Neutrophil (primary cell): ENCODE measurements around the gene CLEC14A.

Experiments used
- H3K27ac ChIP-seq: fragments of 200-600 bp; sonication (generic); 2 replicates; pipeline ENCODE4 v1.5.1; 2016; ENCODE audit warnings: mild to moderate bottlenecking, moderate library complexity
- H3K27me3 ChIP-seq: fragments of 200-600 bp; sonication (generic); 2 replicates; pipeline ENCODE4 v1.6.0; 2016; ENCODE audit warnings: mild to moderate bottlenecking
- H3K36me3 ChIP-seq: fragments of 200-600 bp; sonication (generic); 2 replicates; pipeline ENCODE4 v1.5.1; 2017
- H3K4me1 ChIP-seq, 2 experiments: fragments of 200-600 bp in 1 of 2; sonication (generic) in 1 of 2; 1 replicate in 1 of 2; 2 replicates in 1 of 2; pipeline versions ENCODE4 v1.5.1 to v1.6.1; 2013 to 2016; ENCODE audit warnings: low read depth in 1 of 2, low read length in 1 of 2, mild to moderate bottlenecking in 1 of 2, moderate library complexity in 1 of 2; ENCODE audit not compliant: control insufficient read depth in 1 of 2, insufficient read depth in 1 of 2
- H3K4me3 ChIP-seq, 2 experiments: fragments of 200-600 bp in 1 of 2; sonication (generic) in 1 of 2; 1 replicate in 1 of 2; 2 replicates in 1 of 2; pipeline ENCODE4 v1.5.1; 2013 to 2016; ENCODE audit warnings: low read depth in 1 of 2, low read length in 1 of 2, mild to moderate bottlenecking in 1 of 2, moderate library complexity in 1 of 2
- H3K9me3 ChIP-seq: fragments of 200-600 bp; sonication (generic); 2 replicates; pipeline ENCODE4 v1.5.1; 2016
- CTCF ChIP-seq: fragments of 200-600 bp; sonication (generic); IDR thresholded peaks from 2 replicates; pipeline ENCODE4 v1.5.1; 2016; ENCODE audit warnings: antibody characterized with exemption

The CLEC14A gene

GRCh38 chr14:38210587-38211216 is 45.2 kb downstream of the CLEC14A start:
- no peak overlapping the region for H3K4me3 ChIP-seq
- no peaks in the 10 kb centered on the region for H3K9me3 ChIP-seq
- H3K27me3 ChIP-seq = peaks cover 100% of the 10 kb centered on the region
- TF ChIP-seq CTCF = no peak
- no peaks in the 10 kb centered on the region for H3K36me3 ChIP-seq
- peaks cover 3 to 13% of the 10 kb centered on the region in 2 experiments for H3K4me1 ChIP-seq
- no peak overlapping the region for H3K27ac ChIP-seq

GRCh38 chr14:38209572-38210557 is 46.0 kb downstream of the CLEC14A start:
- peaks cover 100% of the 10 kb centered on the region for H3K27me3 ChIP-seq
- H3K4me3 ChIP-seq = no peak overlapping the region
- no peak for TF ChIP-seq CTCF
- H3K27ac ChIP-seq = no peak overlapping the region
- H3K36me3 ChIP-seq = no peaks in the 10 kb centered on the region
- no peaks in the 10 kb centered on the region for H3K9me3 ChIP-seq
- peaks cover 3 to 13% of the 10 kb centered on the region in 2 experiments for H3K4me1 ChIP-seq

GRCh38 chr14:38208618-38209562 is 47.0 kb downstream of the CLEC14A start:
- peaks cover 100% of the 10 kb centered on the region for H3K27me3 ChIP-seq
- no peaks in the 10 kb centered on the region for H3K9me3 ChIP-seq
- no peak for TF ChIP-seq CTCF
- H3K4me1 ChIP-seq = peaks cover 3 to 13% of the 10 kb centered on the region in 2 experiments
- H3K36me3 ChIP-seq = no peaks in the 10 kb centered on the region
- H3K4me3 ChIP-seq = no peak overlapping the region
- no peak overlapping the region for H3K27ac ChIP-seq

- H3K27ac ChIP-seq = no peak within 1 kb of the TSS
- no peak within 1 kb of the TSS for H3K4me3 ChIP-seq
- H3K36me3 ChIP-seq = no peaks in the 10 kb centered on the region
- TF ChIP-seq CTCF = no peak
- H3K27me3 ChIP-seq = peaks cover 99% of the 10 kb centered on the region
- H3K9me3 ChIP-seq = no peaks in the 10 kb centered on the region
- peaks cover 3 to 13% of the 10 kb centered on the region in 2 experiments for H3K4me1 ChIP-seq
These were observed 47.9 kb downstream of the CLEC14A start, which contains the start of gene SSTR1 for GRCh38 chr14:38207736-38208617. Gene SSTR1, plus strand, starts transcription at chr14:38207904. Its CDS starts 1,486 bp downstream, at chr14:38209390.
